Skeletal muscle cell (primary cell): ENCODE measurements around the gene MC2R.

Experiments
- DNase-seq: peaks from one replicate; pipeline ENCODE4 v3.0.0-alpha.2; 2010; ENCODE audit warnings: low read depth
- H3K4me3 ChIP-seq: 2 replicates; pipeline ENCODE4 v1.5.1; 2011; ENCODE audit warnings: low read depth, mild to moderate bottlenecking, control low read depth, low read length, moderate library complexity

MC2R gene

GRCh38 chr18:13915391-13915790, at the start of gene MC2R:
Gene MC2R, minus strand, starts transcription at chr18:13915536. Its CDS starts 30,018 bp downstream, at chr18:13885518.
- DNase-seq, result no peak
- H3K4me3 ChIP-seq, result no peak within 1 kb of the TSS

DNA sequence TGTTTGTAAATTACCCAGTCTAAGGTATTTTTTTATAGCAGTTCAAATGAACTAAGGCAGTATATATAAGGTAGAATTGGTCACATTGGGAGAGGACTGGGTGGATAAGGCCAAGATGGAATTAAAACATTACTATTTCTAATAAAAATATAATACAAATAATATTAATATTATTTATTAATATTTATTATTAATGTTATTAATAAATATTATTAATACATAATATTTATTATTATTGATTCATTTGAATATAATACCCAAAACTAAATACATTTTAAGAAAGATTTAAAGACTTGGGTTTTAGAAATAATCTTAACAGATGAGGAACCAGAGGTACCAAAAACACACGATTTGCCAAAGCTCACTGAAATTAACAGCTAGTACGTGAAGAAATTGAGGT, 30.5 kb upstream of the MC2R start:
- no peak for DNase-seq
- no peak overlapping the region for H3K4me3 ChIP-seq

DNA sequence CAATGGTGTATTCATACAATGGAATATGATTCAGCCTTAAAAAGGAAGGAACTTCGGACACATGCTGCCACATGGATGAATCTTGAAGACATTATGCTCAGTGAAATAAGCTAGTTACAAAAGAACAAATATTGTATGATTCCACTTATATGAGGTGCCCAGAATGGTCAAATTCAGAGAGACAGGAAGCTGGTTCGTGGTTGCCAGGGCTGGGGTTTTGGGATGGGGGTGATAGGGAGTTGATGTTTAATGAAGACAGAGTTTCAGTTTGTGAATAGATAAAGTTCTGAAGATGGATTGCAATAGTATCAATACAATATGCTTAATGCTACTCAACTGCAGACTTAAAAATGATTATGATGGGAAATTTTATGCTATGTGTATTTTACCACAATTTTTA, 28.0 kb upstream of the MC2R start:
- H3K4me3 ChIP-seq, result no peak overlapping the region
- no peak for DNase-seq

GRCh38 chr18:13940326-13940725, 25.0 kb upstream of the MC2R start:
- DNase-seq, result no peak
- H3K4me3 ChIP-seq, result no peak overlapping the region

DNA sequence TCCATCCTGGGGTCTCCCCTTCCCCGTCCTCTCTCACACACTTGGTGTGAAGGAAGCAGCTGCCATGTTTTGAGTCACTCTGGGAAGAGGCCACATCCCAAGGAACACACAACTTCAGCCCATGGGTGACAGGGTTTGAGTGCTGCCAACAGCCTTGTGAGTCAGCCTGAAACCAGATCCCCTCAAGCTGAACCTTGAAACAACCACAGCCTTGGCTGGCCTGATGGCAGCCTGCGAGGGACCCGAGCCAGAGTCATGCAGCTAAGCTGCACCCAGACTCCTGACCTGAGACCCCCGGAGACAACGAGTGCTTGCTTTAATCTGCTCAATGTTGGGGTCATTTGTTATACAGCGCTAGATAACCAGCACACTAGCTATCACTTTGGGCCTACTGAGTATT, 19.3 kb upstream of the MC2R start:
- DNase-seq, result no peak
- H3K4me3 ChIP-seq, result no peak overlapping the region

GRCh38 chr18:13934058-13934457, 18.7 kb upstream of the MC2R start:
- no peak for DNase-seq
- no peak overlapping the region for H3K4me3 ChIP-seq

DNA sequence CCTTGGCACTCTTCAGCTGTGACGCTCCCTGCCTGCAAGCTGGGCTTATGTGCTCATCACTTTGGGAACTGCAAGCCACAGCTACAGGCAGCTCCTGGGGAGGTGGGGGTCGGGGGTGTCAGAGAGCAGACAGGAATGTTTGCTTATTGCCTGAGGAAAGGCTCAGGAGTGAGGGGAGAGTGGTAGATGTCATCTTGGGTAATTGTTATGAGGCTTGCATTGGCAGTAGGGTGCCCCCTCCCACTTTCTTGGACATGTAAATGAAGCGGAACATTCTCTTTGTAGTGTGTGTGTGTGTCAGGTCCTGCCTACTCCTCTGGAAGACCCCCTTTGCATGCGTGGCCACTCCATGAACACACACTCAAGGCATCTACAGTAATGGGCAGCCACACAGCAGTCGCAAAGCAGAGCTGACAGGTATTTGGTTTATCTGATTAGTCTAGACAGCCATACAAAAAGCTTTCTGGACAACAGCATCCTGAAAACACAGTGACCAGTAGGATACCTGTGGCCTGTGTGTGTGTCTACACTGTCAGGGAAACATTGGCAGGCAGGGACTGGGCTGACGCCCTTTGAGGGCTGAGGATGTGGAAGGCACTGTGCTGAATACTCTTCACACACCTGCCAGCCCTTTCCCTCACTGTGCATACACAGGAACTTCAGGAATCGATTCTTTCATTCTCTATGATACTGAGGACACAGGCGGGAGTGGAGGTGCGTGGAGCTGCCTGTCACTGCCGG, 17.1 kb upstream of the MC2R start:
- H3K4me3 ChIP-seq, result no peak overlapping the region
- DNase-seq, result no peak

DNA sequence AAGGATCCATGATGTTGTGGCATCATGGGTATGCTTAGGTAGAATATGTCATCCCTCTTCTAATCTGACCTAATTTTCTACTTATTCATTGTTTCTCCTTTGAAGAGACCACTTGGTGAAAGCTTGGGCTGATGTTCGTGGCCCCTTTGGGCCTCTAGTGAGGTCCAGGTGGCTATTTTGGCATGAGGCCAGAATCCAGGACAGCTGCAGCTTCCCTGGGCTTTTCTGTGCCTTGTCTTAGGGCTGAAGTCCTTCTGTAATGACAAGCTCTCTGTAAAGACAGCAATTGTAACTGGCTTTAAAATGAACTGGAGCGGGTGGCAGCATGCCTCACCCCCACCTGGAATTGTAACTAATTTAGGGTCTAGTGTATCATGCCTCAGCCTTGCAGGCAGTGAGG, 15.6 kb upstream of the MC2R start:
- no peak overlapping the region for H3K4me3 ChIP-seq
- DNase-seq, result no peak

DNA sequence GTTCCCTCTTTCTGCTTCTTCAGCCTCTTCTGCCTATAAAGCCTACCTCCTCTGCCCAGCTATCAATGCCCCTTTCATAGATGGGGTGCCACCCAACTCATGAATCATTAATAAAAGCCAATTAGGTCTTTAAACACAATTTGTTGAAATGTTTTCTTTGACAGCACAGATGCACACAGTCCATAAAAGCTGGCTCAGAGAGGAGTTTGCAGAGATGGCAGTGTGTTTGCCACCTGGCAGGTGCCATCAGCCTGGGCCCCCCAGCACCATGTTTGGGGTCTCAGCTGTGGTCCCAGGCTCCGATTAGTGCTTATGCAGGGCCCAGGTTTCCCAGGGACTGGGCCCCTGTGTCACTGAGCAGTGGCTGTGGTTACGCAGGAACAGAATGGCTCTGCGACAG, 7.9 kb upstream of the MC2R start:
- no peak overlapping the region for H3K4me3 ChIP-seq

DNA sequence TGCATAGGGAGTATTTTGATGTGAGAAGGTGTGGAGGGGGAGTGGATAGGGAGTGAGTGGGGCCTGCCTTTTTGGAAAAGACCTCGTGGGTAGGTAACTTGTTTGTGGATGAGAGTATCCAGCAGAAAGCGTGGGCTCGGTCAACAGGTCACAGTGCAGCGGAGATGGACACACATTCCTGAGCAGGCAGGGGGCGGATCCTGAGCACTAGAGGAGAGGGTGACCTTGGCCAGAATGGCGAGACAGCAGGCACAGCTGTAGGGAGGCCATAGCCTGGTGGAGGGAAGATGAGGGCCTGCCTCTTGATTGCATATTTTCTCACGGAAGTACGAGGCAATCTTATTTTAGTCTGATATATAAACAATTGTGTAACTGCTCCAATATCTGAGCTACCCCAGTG, 3.6 kb upstream of the MC2R start:
- DNase-seq, result no peak
- no peak overlapping the region for H3K4me3 ChIP-seq

More for the DNA sequence above, 7.9 kb upstream of the MC2R start:
- no peak for DNase-seq

GRCh38 chr18:13917401-13917800, 2.1 kb upstream of the MC2R start:
- H3K4me3 ChIP-seq, result no peak overlapping the region
- DNase-seq, result no peak

DNA sequence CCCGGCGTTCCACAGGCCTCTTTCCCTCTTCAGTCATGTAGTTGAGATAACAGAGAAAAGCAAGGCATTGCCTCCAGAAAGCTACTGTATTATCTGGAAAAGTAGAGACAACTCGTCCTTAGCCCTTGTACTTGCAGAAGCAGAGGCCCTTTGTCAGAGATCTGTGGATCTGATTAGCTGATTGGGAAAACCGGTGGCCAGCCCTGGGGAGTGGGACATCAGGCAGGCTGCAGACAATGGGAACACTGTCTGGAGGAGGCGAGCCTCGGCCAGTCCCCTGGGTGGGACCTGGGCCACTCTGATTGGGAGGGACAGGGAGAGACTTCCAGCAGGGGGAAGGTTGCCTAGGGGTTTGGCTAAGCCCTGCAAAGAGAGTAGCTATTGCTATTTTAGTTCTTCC, 1.2 kb upstream of the MC2R start:
- DNase-seq, result no peak

GRCh38 chr18:13915995-13916431, 677 bp upstream of the MC2R start:
- DNase-seq, result no peak
- no peak overlapping the region for H3K4me3 ChIP-seq

More for the DNA sequence above, 1.2 kb upstream of the MC2R start:
- no peak overlapping the region for H3K4me3 ChIP-seq

DNA sequence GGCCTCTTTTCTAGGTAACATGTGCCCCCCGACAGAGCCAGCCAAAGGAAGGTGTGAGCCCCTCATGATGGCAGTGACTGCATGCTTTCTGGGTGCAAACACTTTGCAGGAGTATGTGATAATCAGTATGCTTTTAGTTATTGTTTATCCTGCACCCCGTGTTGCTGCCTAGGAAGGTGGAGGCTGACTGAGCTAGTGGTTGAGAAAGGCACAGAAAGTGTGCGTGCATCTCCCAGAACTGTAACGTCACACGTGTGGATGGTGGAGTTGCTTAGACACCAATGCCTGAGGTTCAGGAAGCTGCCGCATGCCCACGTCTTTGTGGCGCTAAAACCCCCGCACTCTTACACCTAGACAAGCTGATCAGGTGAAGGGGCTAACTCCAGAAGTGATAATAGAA, 580 bp downstream of the MC2R start:
- DNase-seq, result no peak
- no peak overlapping the region for H3K4me3 ChIP-seq

DNA sequence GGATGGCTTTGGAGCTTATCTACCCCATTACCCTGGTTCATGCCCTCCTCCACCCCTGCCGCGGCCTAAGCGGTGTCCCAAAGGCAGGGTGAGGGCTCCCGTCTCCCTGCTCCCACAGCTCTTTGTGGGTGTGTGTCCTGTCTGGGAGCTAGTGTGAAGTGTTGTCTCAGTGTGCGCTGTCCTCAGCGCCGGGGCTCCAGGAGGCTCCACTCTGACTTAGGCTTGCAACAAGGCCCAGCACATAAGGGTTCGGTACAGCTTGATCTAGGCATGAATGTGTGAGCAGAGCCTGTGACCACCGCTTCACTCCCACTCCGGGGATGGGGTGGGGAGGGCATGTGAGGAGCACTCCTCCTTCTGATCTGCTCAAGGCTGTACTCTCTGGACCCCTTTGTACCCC, 1.2 kb downstream of the MC2R start:
- no peak overlapping the region for H3K4me3 ChIP-seq
- no peak for DNase-seq

GRCh38 chr18:13913205-13913604, 2.1 kb downstream of the MC2R start:
- no peak overlapping the region for H3K4me3 ChIP-seq
- DNase-seq, result no peak

GRCh38 chr18:13912601-13913000, 2.7 kb downstream of the MC2R start:
- no peak for DNase-seq
- no peak overlapping the region for H3K4me3 ChIP-seq

DNA sequence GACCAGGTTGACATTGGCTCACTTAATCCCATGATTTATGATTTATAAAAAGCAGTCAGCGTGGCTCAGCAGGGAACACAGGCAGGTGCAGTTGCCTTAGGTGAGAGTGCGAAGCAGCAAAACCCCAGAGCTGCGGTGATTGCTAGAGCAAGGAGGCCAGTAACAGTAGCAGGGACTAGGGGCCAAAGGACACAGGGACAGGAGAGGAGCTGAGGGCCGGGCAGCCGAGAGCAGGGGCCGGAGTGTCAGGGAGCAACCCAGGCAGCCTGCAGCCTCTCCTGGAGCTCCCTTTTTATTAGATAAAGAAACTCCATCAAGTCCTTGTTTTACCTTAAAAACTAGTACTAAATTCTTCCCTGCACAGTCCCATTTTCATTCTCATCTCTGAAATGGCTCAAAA, 4.3 kb downstream of the MC2R start:
- DNase-seq, result no peak
- H3K4me3 ChIP-seq, result no peak overlapping the region

DNA sequence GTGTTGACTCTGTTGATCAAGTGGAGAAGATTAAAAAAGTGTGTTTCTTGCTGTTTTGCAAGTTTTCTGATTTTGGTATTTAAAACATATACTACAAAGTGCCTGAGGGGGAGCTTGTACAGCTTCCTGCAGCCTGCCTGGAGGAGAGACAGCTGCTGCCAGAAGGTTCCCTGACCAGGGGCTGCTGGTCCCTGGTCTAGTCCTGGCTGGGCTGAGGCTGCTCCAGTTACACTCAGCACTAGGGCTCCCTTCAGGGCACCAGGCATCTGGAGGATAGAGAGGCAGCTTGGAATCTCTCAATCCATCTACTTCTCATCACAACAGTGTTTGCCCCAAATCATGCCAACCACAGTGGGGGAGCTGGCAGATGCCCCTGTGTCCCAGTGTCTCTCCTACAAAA, 4.8 kb downstream of the MC2R start:
- DNase-seq, result no peak
- H3K4me3 ChIP-seq, result no peak overlapping the region

- DNase-seq, result no peak
- H3K4me3 ChIP-seq, result no peak overlapping the region
Observed at GRCh38 chr18:13909141-13909940, 6.0 kb downstream of the MC2R start.

- H3K4me3 ChIP-seq, result no peak overlapping the region
- DNase-seq, result no peak
Observed at GRCh38 chr18:13900633-13901032, 14.7 kb downstream of the MC2R start.
